WTC11 (cell line): ENCODE measurements around the gene MTHFD1L. TPM values are rescaled to one million over a fixed set of nuclear protein-coding genes. Genes with fewer than 3 reads are reported as not detected.

Experiments
- ATAC-seq: fragments of 200-7000 bp; cut with Tn5 transposase; 2 replicates; pipeline ENCODE4 v1.10.0; 2021; ENCODE audit warnings: mild to moderate bottlenecking, moderate library complexity
- CTCF ChIA-PET: fragments of 300-600 bp; sonication (Branson Sonifier 250); formaldehyde crosslinking; loops from one replicate; lab custom pipeline; 2021; ENCODE audit warnings: antibody characterized with exemption; lab: Charles Lee
- POLR2A ChIA-PET: fragments of 350-600 bp; sonication (Branson Sonifier 250); formaldehyde crosslinking; loops from one replicate; lab custom pipeline; 2021; ENCODE audit warnings: antibody characterized with exemption; lab: Charles Lee
- DNase-seq: peaks from one replicate; pipeline ENCODE4 v3.0.0; 2021; ENCODE audit warnings: low spot score
- H3K27ac Mint-ChIP-seq: 2 replicates; pipeline ENCODE4 v1.8.0; 2021; ENCODE audit warnings: mixed read lengths
- H3K27me3 Mint-ChIP-seq: 2 replicates; pipeline ENCODE4 v1.8.0; 2021; ENCODE audit warnings: low read depth, mild to moderate bottlenecking, moderate library complexity, mixed read lengths
- H3K36me3 Mint-ChIP-seq: 2 replicates; pipeline ENCODE4 v1.8.0; 2021; ENCODE audit warnings: mixed read lengths
- H3K4me1 Mint-ChIP-seq: 2 replicates; pipeline ENCODE4 v1.8.0; 2022; ENCODE audit warnings: mixed read lengths
- H3K4me3 Mint-ChIP-seq: 2 replicates; pipeline ENCODE4 v1.8.0; 2021; ENCODE audit warnings: mild to moderate bottlenecking, moderate library complexity, mixed read lengths
- H3K9me3 Mint-ChIP-seq: 2 replicates; pipeline ENCODE4 v1.8.0; 2021; ENCODE audit warnings: mixed read lengths
- ATF1 ChIP-seq: sonication (generic); formaldehyde crosslinking; IDR thresholded peaks from 2 replicates; pipeline ENCODE4 v1.8.1; 2023; ENCODE audit warnings: mild to moderate bottlenecking, moderate library complexity, missing genetic modification reagents
- CBFB ChIP-seq: sonication (generic); formaldehyde crosslinking; IDR thresholded peaks from 2 replicates; pipeline ENCODE4 v1.8.1; 2022; ENCODE audit warnings: mild to moderate bottlenecking, low read depth, missing genetic modification reagents
- CTCF ChIP-seq: fragments of 200-600 bp; IDR thresholded peaks from 2 replicates; pipeline ENCODE4 v1.8.0; 2022; ENCODE audit warnings: antibody characterized with exemption
- E2F5 ChIP-seq: sonication (generic); formaldehyde crosslinking; IDR thresholded peaks from 2 replicates; pipeline ENCODE4 v1.8.1; 2022; ENCODE audit warnings: mild to moderate bottlenecking, moderate library complexity, missing genetic modification reagents
- EMX1 ChIP-seq: fragments of 250-450 bp; sonication (Bioruptor Pico); IDR thresholded peaks from 2 replicates; pipeline ENCODE4 v1.8.0; 2021; ENCODE audit warnings: mild to moderate bottlenecking
- MYBL2 ChIP-seq: sonication (generic); formaldehyde crosslinking; IDR thresholded peaks from 2 replicates; pipeline ENCODE4 v1.8.1; 2023; ENCODE audit warnings: mild to moderate bottlenecking, moderate library complexity, missing genetic modification reagents
- OVOL2 ChIP-seq: fragments of 250-450 bp; sonication (Bioruptor Pico); IDR thresholded peaks from 2 replicates; pipeline ENCODE4 v1.9.0; 2021; ENCODE audit warnings: mild to moderate bottlenecking, borderline replicate concordance
- PRRX2 ChIP-seq: fragments of 250-450 bp; sonication (Bioruptor Pico); IDR thresholded peaks from 2 replicates; pipeline ENCODE4 v1.8.0; 2021; ENCODE audit warnings: mild to moderate bottlenecking
- STAT6 ChIP-seq: sonication (generic); formaldehyde crosslinking; conservative IDR thresholded peaks from 2 replicates; pipeline ENCODE4 v1.8.1; 2023; ENCODE audit warnings: mild to moderate bottlenecking, low read depth, missing genetic modification reagents, moderate library complexity
- ZMAT4 ChIP-seq: fragments of 250-450 bp; sonication (Bioruptor Pico); IDR thresholded peaks from 2 replicates; pipeline ENCODE4 v1.9.0; 2021; ENCODE audit warnings: mild to moderate bottlenecking
- ZNF317 ChIP-seq: sonication (generic); formaldehyde crosslinking; IDR thresholded peaks from 2 replicates; pipeline ENCODE4 v1.8.1; 2023; ENCODE audit warnings: low read depth, mild to moderate bottlenecking, moderate library complexity, missing genetic modification reagents, borderline replicate concordance
- total RNA-seq: library from RNA; stranded (reverse); gene quantifications from 3 replicates; pipeline ENCODE4 v1.2.3, GENCODE V29; 2021
- TF ChIP-seq, protein P1 (sequence below): fragments of 250-450 bp; sonication (Bioruptor Pico); IDR thresholded peaks from 2 replicates; pipeline ENCODE4 v1.9.0; 2021; ENCODE audit warnings: mild to moderate bottlenecking
- TF ChIP-seq, protein P2 (sequence below): sonication (generic); formaldehyde crosslinking; IDR thresholded peaks from 2 replicates; pipeline ENCODE4 v1.8.0; 2023; ENCODE audit warnings: missing genetic modification reagents

MTHFD1L gene
- total RNA-seq, 1 experiment from 2014 or later: 104 TPM

- ATAC-seq (peak; percentile 85), DNase-seq (peak; percentile 77)
- Mint-ChIP-seq H3K4me1 (peaks cover 12% of the 10 kb centered on the region), H3K9me3 (no peaks in the 10 kb centered on the region), H3K36me3 (peaks cover 34% of the 10 kb centered on the region), H3K27me3 (no peaks in the 10 kb centered on the region), H3K27ac (peak overlapping the region; percentile 79), H3K4me3 (no peak overlapping the region)
- CTCF ChIA-PET: interaction anchor here (0.6 to 3.6 kb wide), 50 partner anchors 9 to 359 kb away, joined by 3 to 93 read pairs (median 4); partner anchors contain the start of genes AKAP12 and MTHFD1L
- TF ChIP-seq CTCF (peak; percentile 96), ATF1 (CRISPR knock-in tag) (no peak)
- POLR2A ChIA-PET: interaction anchor here (0.6 kb wide), 1 partner anchor 118 kb away, joined by 4 read pairs; no protein-coding TSS in a partner anchor
These were observed 149.1 kb downstream of the MTHFD1L start for GRCh38 chr6:151014404-151015100.

GRCh38 chr6:151015101-151015700, 149.7 kb downstream of the MTHFD1L start:
- ATAC-seq: no peak
- ChIA-PET POLR2A (no interaction called here), CTCF (interaction anchor here (0.8 to 3.6 kb wide), 18 partner anchors 9 to 319 kb away, joined by 3 to 93 read pairs (median 5); no protein-coding TSS in a partner anchor)
- Mint-ChIP-seq H3K36me3 (peaks cover 31% of the 10 kb centered on the region), H3K9me3 (no peaks in the 10 kb centered on the region), H3K27me3 (no peaks in the 10 kb centered on the region), H3K4me1 (peaks cover 6% of the 10 kb centered on the region), H3K27ac (peak overlapping the region; percentile 42; the same call in 1 of the 2 replicates), H3K4me3 (no peak overlapping the region)
- TF ChIP-seq ZNF317 (CRISPR knock-in tag) (no peak), CTCF (no peak), PRRX2 (CRISPR knock-in tag) (no peak), CBFB (no peak), ZMAT4 (no peak), E2F5 (CRISPR knock-in tag) (no peak)
- TF ChIP-seq, protein P1, sequence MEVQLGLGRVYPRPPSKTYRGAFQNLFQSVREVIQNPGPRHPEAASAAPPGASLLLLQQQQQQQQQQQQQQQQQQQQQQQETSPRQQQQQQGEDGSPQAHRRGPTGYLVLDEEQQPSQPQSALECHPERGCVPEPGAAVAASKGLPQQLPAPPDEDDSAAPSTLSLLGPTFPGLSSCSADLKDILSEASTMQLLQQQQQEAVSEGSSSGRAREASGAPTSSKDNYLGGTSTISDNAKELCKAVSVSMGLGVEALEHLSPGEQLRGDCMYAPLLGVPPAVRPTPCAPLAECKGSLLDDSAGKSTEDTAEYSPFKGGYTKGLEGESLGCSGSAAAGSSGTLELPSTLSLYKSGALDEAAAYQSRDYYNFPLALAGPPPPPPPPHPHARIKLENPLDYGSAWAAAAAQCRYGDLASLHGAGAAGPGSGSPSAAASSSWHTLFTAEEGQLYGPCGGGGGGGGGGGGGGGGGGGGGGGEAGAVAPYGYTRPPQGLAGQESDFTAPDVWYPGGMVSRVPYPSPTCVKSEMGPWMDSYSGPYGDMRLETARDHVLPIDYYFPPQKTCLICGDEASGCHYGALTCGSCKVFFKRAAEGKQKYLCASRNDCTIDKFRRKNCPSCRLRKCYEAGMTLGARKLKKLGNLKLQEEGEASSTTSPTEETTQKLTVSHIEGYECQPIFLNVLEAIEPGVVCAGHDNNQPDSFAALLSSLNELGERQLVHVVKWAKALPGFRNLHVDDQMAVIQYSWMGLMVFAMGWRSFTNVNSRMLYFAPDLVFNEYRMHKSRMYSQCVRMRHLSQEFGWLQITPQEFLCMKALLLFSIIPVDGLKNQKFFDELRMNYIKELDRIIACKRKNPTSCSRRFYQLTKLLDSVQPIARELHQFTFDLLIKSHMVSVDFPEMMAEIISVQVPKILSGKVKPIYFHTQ: no peak
- TF ChIP-seq, protein P2, sequence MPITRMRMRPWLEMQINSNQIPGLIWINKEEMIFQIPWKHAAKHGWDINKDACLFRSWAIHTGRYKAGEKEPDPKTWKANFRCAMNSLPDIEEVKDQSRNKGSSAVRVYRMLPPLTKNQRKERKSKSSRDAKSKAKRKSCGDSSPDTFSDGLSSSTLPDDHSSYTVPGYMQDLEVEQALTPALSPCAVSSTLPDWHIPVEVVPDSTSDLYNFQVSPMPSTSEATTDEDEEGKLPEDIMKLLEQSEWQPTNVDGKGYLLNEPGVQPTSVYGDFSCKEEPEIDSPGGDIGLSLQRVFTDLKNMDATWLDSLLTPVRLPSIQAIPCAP: no peak
- DNase-seq: no peak

DNA sequence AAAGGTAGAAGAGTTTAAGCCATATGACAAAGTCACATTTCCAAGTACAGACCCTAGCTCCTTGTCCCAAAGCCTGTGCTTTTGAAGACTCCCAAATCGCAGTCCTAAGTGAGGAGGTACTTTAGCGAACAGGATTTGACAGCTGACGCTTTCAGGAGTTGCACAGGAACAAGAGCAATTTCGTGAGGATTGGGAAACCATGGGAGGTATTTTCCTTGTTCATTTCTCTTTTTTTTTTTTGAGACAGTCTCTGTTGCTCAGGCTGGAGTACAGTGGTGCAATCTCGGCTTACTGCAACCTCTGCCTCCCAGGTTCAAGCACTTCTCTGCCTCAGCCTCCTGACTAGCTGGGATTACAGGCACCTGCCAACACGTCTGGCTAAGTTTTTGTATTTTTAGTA, 150.6 kb downstream of the MTHFD1L start:
- CTCF ChIA-PET: interaction anchor here (1.9 to 3.6 kb wide), 2 partner anchors 308 to 318 kb away, joined by 7 to 49 read pairs; no protein-coding TSS in a partner anchor
- ATAC-seq: no peak
- peaks cover 3% of the 10 kb centered on the region for H3K4me1 Mint-ChIP-seq
- TF ChIP-seq MYBL2 (CRISPR knock-in tag): no peak
- TF ChIP-seq EMX1 (CRISPR knock-in tag): no peak
- TF ChIP-seq STAT6 (CRISPR knock-in tag): no peak
- no peak for TF ChIP-seq OVOL2 (CRISPR knock-in tag)
- TF ChIP-seq, all 79 proteins: peak for 0
- no peak overlapping the region for H3K27ac Mint-ChIP-seq
- H3K27me3 Mint-ChIP-seq: no peaks in the 10 kb centered on the region
- H3K4me3 Mint-ChIP-seq: no peak overlapping the region
- no peak for DNase-seq
- H3K9me3 Mint-ChIP-seq: no peaks in the 10 kb centered on the region
- POLR2A ChIA-PET: no interaction called here
- peaks cover 34% of the 10 kb centered on the region for H3K36me3 Mint-ChIP-seq
